ENCODE results near the gene CLCN3. TPM values are rescaled to one million over a fixed set of nuclear protein-coding genes. Genes with fewer than 3 reads are reported as not detected.
"Not testable (repeated sequence)": the region's sequence is repeated elsewhere in the genome, so short reads cannot be mapped to it uniquely, and the experiment has no call there.

Gene CLCN3
- total RNA-seq, 1 experiment from 2014 or later = 38.3 TPM

DNA sequence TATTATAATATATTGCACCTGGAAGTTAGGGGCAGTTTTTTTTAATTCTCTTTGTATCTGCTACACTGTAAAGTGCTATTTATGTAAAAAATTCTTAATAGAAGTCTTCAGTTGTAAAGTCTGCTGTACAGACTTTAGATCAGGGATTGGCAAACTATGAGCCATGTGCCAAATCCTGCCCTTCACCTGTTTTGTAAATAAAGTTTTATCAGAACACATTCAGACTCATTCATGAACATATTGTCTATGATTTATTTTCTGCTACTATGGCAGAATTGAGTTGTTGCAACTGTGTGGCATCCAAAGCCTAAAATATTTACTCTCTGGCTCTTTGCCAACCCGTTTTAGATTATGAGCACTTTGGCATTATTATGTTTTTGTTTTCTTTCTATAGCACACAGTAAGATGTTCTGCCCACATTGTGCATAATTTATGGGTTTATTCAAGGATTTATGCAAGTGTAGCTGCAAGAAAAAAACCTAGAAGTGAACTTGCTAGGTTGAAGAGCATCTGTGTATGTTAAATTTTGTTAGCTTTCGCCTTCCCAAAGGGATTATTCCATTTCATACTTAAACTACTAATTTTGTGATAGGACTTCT, 56.9 kb downstream of the CLCN3 start:
- DNase-seq (ENCODE audit: low read depth, low spot score) (no peak), ATAC-seq (no peak)
- ChIA-PET POLR2A (no interaction called here), CTCF (no interaction called here)
- H3K4me3 ChIP-seq (ENCODE audit: low read depth in 2 of 2, low read length in 2 of 2) = no peak overlapping the region
- no peaks in the 10 kb centered on the region for H3K27me3 ChIP-seq (ENCODE audit: control insufficient read depth, insufficient read depth, low read length)
- TF ChIP-seq TCF7L2 (IDR thresholded peaks at IDR 0.05; ENCODE audit: low read depth, low read length) = no peak
- no peak for TF ChIP-seq SIN3A (IDR thresholded peaks at IDR 0.05; ENCODE audit: borderline replicate concordance, insufficient read depth, low read depth, low read length)
- H3K4me1 ChIP-seq (ENCODE audit: control insufficient read depth, insufficient read depth, low read length) = no peaks in the 10 kb centered on the region
- no peak overlapping the region for H3K27ac ChIP-seq (ENCODE audit: low read length)
- in situ Hi-C loops (cut with HindIII; ENCODE audit: low pct_unique_long_range_greater_than_20kb, low sequenced_read_pairs) = no loop called here
- intact Hi-C loops (cut with micrococcal nuclease; ENCODE audit: unreplicated experiment) = no loop called here
- H3K36me3 ChIP-seq (ENCODE audit: control insufficient read depth, insufficient read depth, low read length) = no peaks in the 10 kb centered on the region; the same call in 1 of the 2 replicates
- no peaks in the 10 kb centered on the region for H3K9me3 ChIP-seq (ENCODE audit: control insufficient read depth, insufficient read depth, low read depth, low read length)
- no TSS peak for BruUV-seq (replicated peaks)

- CTCF ChIA-PET, ATAC-seq: not testable (repeated sequence)
- POLR2A ChIA-PET = interaction anchor here (0.7 kb wide), 1 partner anchor 65 kb away, joined by 4 read pairs; no protein-coding TSS in a partner anchor
Observed at GRCh38 chr4:169678486-169678885, 58.1 kb downstream of the CLCN3 start.

DNA sequence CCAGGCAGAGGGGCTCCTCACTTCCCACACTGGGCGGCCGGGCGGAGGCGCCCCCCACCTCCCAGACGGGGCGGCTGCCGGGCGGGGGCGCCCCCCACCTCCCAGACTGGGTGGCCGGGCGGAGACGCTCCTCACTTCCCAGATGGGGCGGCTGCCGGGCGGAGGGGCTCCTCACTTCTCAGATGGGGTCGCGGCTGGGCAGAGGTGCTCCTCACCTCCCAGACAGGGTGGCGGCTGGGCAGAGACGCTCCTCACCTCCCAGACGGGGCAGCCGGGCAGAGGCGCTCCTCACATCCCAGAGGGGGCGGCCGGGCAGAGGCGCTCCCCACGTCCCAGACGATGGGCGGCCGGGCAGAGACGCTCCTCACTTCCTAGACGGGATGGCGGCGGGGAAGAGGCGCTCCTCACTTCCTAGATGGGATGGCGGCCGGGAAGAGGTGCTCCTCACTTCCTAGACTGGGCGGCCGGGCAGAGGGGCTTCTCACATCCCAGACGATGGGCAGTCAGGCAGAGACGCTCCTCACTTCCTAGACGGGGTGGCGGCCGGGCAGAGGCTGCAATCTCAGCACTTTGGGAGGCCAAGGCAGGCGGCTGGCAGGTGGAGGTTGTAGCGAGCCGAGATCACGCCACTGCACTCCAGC, 58.7 kb downstream of the CLCN3 start:
- H3K27me3 ChIP-seq (ENCODE audit: control insufficient read depth, insufficient read depth, low read length); H3K4me1 ChIP-seq (ENCODE audit: control insufficient read depth, insufficient read depth, low read length); intact Hi-C loops (cut with micrococcal nuclease; ENCODE audit: unreplicated experiment); H3K9me3 ChIP-seq (ENCODE audit: control insufficient read depth, insufficient read depth, low read depth, low read length); H3K36me3 ChIP-seq (ENCODE audit: control insufficient read depth, insufficient read depth, low read length); H3K4me3 ChIP-seq (ENCODE audit: low read depth in 2 of 2, low read length in 2 of 2); ATAC-seq; DNase-seq (ENCODE audit: low read depth, low spot score); in situ Hi-C loops (cut with HindIII; ENCODE audit: low pct_unique_long_range_greater_than_20kb, low sequenced_read_pairs); BruUV-seq (replicated peaks); H3K27ac ChIP-seq (ENCODE audit: low read length); CTCF ChIA-PET: not testable (repeated sequence)
- POLR2A ChIA-PET = interaction anchor here (0.7 kb wide), 1 partner anchor 66 kb away, joined by 4 read pairs; no protein-coding TSS in a partner anchor

More at GRCh38 chr4:169678486-169678885, 58.1 kb downstream of the CLCN3 start:
- H3K4me1 ChIP-seq (ENCODE audit: control insufficient read depth, insufficient read depth, low read length); H3K27ac ChIP-seq (ENCODE audit: low read length); in situ Hi-C loops (cut with HindIII; ENCODE audit: low pct_unique_long_range_greater_than_20kb, low sequenced_read_pairs); H3K36me3 ChIP-seq (ENCODE audit: control insufficient read depth, insufficient read depth, low read length); intact Hi-C loops (cut with micrococcal nuclease; ENCODE audit: unreplicated experiment); DNase-seq (ENCODE audit: low read depth, low spot score); BruUV-seq (replicated peaks); H3K9me3 ChIP-seq (ENCODE audit: control insufficient read depth, insufficient read depth, low read depth, low read length); H3K4me3 ChIP-seq (ENCODE audit: low read depth in 2 of 2, low read length in 2 of 2); H3K27me3 ChIP-seq (ENCODE audit: control insufficient read depth, insufficient read depth, low read length): not testable (repeated sequence)

- BruUV-seq (replicated peaks) = no TSS peak
- CTCF ChIA-PET = no interaction called here
- Histone ChIP-seq H3K27ac (ENCODE audit: low read length) (no peak overlapping the region), H3K4me1 (ENCODE audit: control insufficient read depth, insufficient read depth, low read length) (no peaks in the 10 kb centered on the region), H3K36me3 (ENCODE audit: control insufficient read depth, insufficient read depth, low read length) (no peaks in the 10 kb centered on the region; the same call in 1 of the 2 replicates), H3K9me3 (ENCODE audit: control insufficient read depth, insufficient read depth, low read depth, low read length) (no peaks in the 10 kb centered on the region), H3K4me3 (ENCODE audit: low read depth in 2 of 2, low read length in 2 of 2) (no peak overlapping the region), H3K27me3 (ENCODE audit: control insufficient read depth, insufficient read depth, low read length) (no peaks in the 10 kb centered on the region)
- POLR2A ChIA-PET = no interaction called here
- intact Hi-C loops (cut with micrococcal nuclease; ENCODE audit: unreplicated experiment) = no loop called here
- ATAC-seq (no peak), DNase-seq (ENCODE audit: low read depth, low spot score) (no peak)
- in situ Hi-C loops (cut with HindIII; ENCODE audit: low pct_unique_long_range_greater_than_20kb, low sequenced_read_pairs) = no loop called here
- TF ChIP-seq POLR2AphosphoS5 (IDR thresholded peaks at IDR 0.05; ENCODE audit: low read depth, low read length) (no peak), TCF7L2 (IDR thresholded peaks at IDR 0.05; ENCODE audit: low read depth, low read length) (no peak), SIN3A (IDR thresholded peaks at IDR 0.05; ENCODE audit: borderline replicate concordance, insufficient read depth, low read depth, low read length) (no peak)
- TF ChIP-seq, protein P1, sequence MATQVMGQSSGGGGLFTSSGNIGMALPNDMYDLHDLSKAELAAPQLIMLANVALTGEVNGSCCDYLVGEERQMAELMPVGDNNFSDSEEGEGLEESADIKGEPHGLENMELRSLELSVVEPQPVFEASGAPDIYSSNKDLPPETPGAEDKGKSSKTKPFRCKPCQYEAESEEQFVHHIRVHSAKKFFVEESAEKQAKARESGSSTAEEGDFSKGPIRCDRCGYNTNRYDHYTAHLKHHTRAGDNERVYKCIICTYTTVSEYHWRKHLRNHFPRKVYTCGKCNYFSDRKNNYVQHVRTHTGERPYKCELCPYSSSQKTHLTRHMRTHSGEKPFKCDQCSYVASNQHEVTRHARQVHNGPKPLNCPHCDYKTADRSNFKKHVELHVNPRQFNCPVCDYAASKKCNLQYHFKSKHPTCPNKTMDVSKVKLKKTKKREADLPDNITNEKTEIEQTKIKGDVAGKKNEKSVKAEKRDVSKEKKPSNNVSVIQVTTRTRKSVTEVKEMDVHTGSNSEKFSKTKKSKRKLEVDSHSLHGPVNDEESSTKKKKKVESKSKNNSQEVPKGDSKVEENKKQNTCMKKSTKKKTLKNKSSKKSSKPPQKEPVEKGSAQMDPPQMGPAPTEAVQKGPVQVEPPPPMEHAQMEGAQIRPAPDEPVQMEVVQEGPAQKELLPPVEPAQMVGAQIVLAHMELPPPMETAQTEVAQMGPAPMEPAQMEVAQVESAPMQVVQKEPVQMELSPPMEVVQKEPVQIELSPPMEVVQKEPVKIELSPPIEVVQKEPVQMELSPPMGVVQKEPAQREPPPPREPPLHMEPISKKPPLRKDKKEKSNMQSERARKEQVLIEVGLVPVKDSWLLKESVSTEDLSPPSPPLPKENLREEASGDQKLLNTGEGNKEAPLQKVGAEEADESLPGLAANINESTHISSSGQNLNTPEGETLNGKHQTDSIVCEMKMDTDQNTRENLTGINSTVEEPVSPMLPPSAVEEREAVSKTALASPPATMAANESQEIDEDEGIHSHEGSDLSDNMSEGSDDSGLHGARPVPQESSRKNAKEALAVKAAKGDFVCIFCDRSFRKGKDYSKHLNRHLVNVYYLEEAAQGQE (IDR thresholded peaks at IDR 0.05; ENCODE audit: insufficient read depth in 1 of 2, low read depth in 2 of 2, low read length in 1 of 2) = no peak
- TF ChIP-seq, protein P2, sequence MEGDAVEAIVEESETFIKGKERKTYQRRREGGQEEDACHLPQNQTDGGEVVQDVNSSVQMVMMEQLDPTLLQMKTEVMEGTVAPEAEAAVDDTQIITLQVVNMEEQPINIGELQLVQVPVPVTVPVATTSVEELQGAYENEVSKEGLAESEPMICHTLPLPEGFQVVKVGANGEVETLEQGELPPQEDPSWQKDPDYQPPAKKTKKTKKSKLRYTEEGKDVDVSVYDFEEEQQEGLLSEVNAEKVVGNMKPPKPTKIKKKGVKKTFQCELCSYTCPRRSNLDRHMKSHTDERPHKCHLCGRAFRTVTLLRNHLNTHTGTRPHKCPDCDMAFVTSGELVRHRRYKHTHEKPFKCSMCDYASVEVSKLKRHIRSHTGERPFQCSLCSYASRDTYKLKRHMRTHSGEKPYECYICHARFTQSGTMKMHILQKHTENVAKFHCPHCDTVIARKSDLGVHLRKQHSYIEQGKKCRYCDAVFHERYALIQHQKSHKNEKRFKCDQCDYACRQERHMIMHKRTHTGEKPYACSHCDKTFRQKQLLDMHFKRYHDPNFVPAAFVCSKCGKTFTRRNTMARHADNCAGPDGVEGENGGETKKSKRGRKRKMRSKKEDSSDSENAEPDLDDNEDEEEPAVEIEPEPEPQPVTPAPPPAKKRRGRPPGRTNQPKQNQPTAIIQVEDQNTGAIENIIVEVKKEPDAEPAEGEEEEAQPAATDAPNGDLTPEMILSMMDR (IDR thresholded peaks at IDR 0.05) = no peak
Observed at GRCh38 chr4:169682372-169683047, 62.1 kb downstream of the CLCN3 start.

Measured in Panc1 (cell line).